HFFc6 (cell line): ENCODE measurements around the gene BBS12. TPM values are rescaled to one million over a fixed set of nuclear protein-coding genes. Genes with fewer than 3 reads are reported as not detected.

Experiments used
- DNase-seq: peaks from one replicate; pipeline ENCODE4 v3.0.0-alpha.2; 2018
- H3K27ac Mint-ChIP-seq: 2 replicates; pipeline ENCODE4 v1.8.0; 2020; ENCODE audit warnings: mild to moderate bottlenecking, mixed read lengths
- H3K27me3 Mint-ChIP-seq: 2 replicates; pipeline ENCODE4 v1.8.0; 2021; ENCODE audit warnings: mild to moderate bottlenecking, moderate library complexity, mixed read lengths; ENCODE audit not compliant: insufficient read depth
- H3K36me3 Mint-ChIP-seq: 2 replicates; pipeline ENCODE4 v1.8.0; 2021; ENCODE audit warnings: low read depth, mixed read lengths
- H3K4me1 Mint-ChIP-seq: 2 replicates; pipeline ENCODE4 v1.8.0; 2020; ENCODE audit warnings: low read depth, mixed read lengths
- H3K4me3 Mint-ChIP-seq: 2 replicates; pipeline ENCODE4 v1.8.0; 2020; ENCODE audit warnings: mild to moderate bottlenecking, moderate library complexity, mixed read lengths
- H3K9me3 Mint-ChIP-seq: 2 replicates; pipeline ENCODE4 v1.8.0; 2020; ENCODE audit warnings: mild to moderate bottlenecking, mixed read lengths
- total RNA-seq, 6 experiments: library from RNA; stranded (reverse); fragmentation: NEBNext Ultra II Directional; extraction: Animal tissue kit (Norgen Biotek cat#: 25700); gene quantifications; 2 replicates in 1 of 6; 3 replicates in 5 of 6; pipeline ENCODE4 v1.2.3, GENCODE V29; 2021
- TF ChIP-seq, protein P1 (sequence below): fragments of 200-600 bp; sonication (generic); IDR thresholded peaks from 2 replicates; pipeline ENCODE4 v1.5.0; 2021; ENCODE audit warnings: antibody characterized with exemption, mild to moderate bottlenecking

Gene BBS12
- total RNA-seq, 6 experiments from 2014 or later, result 2.0 to 3.1 (median 2.4) TPM

DNA sequence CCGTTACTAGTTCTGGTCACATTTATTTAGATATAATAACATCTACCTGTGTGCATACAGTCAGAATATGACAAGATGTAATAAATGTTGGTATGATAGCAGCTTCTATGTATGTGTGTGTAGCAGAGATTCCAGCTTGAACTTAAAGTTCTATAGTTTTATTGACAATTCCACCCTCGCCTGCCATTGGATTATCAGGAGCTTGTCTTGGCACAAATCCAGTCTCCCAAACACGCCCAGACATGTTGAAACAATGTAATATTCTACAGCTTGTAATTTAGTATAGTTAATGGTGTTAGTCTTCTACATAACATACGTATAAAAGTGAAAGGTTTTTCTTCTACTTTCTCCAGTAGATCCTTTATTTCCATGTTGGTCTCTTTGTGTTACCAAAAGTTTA is 44.4 kb downstream of the BBS12 start:
- H3K4me1 Mint-ChIP-seq, result peaks cover 88% of the 10 kb centered on the region

DNA sequence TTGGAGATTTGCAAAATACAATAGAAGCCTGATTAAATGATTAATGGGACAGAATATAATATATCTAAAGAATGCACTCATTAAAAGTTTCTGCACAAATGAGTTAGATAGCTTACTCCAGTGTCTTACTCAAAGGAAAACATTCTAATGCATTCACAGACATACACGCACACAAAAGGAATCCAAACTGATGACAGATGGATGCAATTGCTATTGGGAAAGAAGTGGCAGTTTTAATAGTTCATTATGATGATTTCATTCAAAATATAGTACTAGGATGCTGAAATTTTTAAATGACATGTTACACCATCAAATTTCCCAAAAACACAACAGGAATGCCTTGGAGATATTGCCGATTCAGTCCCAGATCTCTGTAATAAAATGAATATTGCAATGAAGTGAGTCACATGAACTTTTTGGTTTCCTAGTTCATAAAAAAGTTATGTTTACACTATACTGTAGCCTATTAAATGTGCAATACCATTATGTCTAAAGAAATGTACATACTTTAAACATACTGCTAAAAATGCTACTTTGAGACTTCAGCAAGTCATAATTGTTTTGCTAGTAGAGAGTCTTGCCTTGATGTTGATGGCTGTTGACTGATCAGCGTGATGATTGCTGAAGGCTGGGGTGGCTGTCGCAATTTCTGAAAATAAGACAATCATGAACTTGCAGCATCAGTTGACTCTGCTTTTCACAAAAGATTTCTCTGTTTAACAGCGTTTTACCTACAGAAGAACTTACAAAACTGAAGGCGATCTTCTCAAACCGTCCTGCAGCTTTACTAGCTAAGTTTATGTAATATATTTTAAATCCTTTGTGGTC is 45.6 kb downstream of the BBS12 start:
- Mint-ChIP-seq H3K36me3 (peaks cover 4% of the 10 kb centered on the region; the same call in 1 of the 2 replicates), H3K27ac (peak overlapping the region; percentile 79), H3K9me3 (no peaks in the 10 kb centered on the region), H3K27me3 (no peaks in the 10 kb centered on the region; the same call in 1 of the 2 replicates), H3K4me3 (peak overlapping the region; percentile 49), H3K4me1 (peaks cover 88% of the 10 kb centered on the region)
- TF ChIP-seq, protein P1, sequence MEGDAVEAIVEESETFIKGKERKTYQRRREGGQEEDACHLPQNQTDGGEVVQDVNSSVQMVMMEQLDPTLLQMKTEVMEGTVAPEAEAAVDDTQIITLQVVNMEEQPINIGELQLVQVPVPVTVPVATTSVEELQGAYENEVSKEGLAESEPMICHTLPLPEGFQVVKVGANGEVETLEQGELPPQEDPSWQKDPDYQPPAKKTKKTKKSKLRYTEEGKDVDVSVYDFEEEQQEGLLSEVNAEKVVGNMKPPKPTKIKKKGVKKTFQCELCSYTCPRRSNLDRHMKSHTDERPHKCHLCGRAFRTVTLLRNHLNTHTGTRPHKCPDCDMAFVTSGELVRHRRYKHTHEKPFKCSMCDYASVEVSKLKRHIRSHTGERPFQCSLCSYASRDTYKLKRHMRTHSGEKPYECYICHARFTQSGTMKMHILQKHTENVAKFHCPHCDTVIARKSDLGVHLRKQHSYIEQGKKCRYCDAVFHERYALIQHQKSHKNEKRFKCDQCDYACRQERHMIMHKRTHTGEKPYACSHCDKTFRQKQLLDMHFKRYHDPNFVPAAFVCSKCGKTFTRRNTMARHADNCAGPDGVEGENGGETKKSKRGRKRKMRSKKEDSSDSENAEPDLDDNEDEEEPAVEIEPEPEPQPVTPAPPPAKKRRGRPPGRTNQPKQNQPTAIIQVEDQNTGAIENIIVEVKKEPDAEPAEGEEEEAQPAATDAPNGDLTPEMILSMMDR, result no peak
- DNase-seq, result peak; percentile 90

More for the DNA sequence above, 44.4 kb downstream of the BBS12 start:
- Mint-ChIP-seq H3K36me3 (peaks cover 4% of the 10 kb centered on the region; the same call in 1 of the 2 replicates), H3K4me3 (peak overlapping the region; percentile 45), H3K27ac (peak overlapping the region; percentile 86), H3K9me3 (no peaks in the 10 kb centered on the region), H3K27me3 (no peaks in the 10 kb centered on the region; the same call in 1 of the 2 replicates)
- no peak for DNase-seq
- TF ChIP-seq, protein P1, result no peak

DNA sequence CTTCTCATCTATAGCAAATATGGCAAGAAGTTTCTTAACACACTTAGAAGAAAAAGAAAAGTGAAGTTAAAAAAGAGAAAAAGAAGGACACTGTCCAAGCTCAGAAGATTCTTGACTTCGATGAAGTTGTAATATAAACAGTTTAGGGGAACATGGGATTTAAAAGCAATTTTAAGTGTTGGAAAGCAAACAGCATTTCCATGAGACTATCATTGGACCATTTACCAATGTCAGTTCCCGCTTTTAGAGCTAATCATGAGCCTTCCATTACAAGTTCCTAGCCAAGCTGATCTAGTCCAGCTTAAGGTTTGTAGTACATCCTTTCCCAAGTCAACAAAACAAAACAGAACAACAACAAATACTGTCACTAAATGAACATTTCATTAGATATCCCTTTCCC is 49.0 kb downstream of the BBS12 start:
- DNase-seq, result no peak
- Mint-ChIP-seq H3K27ac (peak overlapping the region; percentile 82), H3K9me3 (peaks cover 4% of the 10 kb centered on the region; the same call in 1 of the 2 replicates), H3K36me3 (peaks cover 17% of the 10 kb centered on the region; the same call in 1 of the 2 replicates), H3K4me3 (peak overlapping the region; percentile 69; the same call in 1 of the 2 replicates), H3K27me3 (no peaks in the 10 kb centered on the region; the same call in 1 of the 2 replicates), H3K4me1 (peaks cover 94% of the 10 kb centered on the region)
- TF ChIP-seq, protein P1, result no peak

DNA sequence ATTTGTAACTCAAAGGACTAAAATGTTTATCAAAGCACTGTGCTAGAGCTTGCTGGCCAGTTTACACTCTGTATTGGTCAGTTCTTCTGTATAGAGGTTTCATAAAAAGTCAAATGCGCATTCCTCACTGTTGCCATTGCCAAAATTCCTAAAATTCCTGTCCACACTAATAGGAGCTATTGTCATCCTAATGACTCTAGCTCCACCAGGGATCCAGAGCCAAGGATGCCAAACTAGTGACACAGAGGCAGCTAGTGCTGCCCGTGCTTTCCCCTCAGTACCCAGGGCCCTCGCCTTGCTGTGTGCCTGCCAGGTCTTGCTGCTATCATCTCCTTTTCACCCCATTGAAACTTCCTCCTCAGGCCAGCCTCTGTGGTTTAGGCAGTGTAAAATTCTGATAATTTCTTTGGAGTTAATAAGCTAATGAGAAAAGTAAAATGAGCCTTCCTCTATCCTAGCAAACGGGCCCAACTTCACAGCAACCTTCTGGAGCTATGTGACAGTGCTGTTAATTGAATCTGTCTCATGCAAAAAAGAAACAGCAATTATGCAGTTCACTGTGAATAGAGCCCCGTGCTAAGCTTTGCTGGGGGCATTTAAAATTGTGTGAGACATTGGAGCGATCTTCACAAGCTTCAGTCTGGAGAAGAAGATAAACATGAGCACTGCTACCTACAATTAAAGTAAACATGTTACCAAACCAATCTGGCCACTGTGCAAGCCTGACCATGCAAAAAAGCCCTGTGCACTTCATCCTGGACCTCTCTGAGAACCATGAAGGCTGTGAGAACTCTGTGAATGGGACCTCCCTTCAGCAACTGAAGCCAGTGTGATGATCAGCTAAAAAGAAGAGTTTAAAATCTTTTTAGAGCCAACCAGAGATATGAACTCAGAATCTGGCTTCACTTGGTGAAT is 51.1 kb downstream of the BBS12 start:
- Mint-ChIP-seq H3K27ac (peak overlapping the region; percentile 82), H3K9me3 (peaks cover 4% of the 10 kb centered on the region; the same call in 1 of the 2 replicates), H3K27me3 (no peaks in the 10 kb centered on the region; the same call in 1 of the 2 replicates), H3K4me1 (peaks cover 89% of the 10 kb centered on the region), H3K4me3 (peak overlapping the region; percentile 69), H3K36me3 (peaks cover 18% of the 10 kb centered on the region; the same call in 1 of the 2 replicates)
- TF ChIP-seq, protein P1, result no peak
- peak; percentile 95 for DNase-seq

DNA sequence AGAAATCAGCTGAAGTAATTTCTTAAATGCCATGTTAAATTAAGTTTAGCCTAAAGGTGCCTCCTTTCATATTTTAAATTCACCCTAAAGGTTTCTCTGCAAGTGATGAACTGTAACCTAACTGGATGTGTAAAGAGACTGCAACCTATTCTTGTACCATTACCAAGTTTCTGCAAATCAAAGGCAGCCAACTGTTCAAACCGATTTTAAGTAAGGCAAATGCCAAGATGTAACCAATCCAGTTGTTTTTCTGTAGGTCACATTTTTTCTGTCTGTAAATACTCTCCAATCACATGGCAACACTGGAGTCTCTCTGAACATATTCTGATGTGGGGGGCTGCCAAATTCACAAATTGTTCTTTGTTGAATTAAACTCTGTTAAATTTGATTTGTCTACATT is 51.8 kb downstream of the BBS12 start:
- Mint-ChIP-seq H3K4me1 (peaks cover 82% of the 10 kb centered on the region), H3K36me3 (peaks cover 18% of the 10 kb centered on the region; the same call in 1 of the 2 replicates), H3K9me3 (peaks cover 4% of the 10 kb centered on the region; the same call in 1 of the 2 replicates), H3K27ac (peak overlapping the region; percentile 82), H3K27me3 (no peaks in the 10 kb centered on the region; the same call in 1 of the 2 replicates), H3K4me3 (peak overlapping the region; percentile 69)
- no peak for DNase-seq
- TF ChIP-seq, protein P1, result no peak
